Skeletal muscle satellite cell (primary cell): ENCODE results near the gene SLC39A13.

ENCODE experiments used
- H3K27me3 ChIP-seq: 2 replicates; pipeline ENCODE4 v1.7.0; 2013; ENCODE audit warnings: low read length; ENCODE audit not compliant: control insufficient read depth, insufficient read depth
- H3K36me3 ChIP-seq: 2 replicates; pipeline ENCODE4 v1.7.0; 2013; ENCODE audit warnings: mild to moderate bottlenecking, control low read depth, low read length; ENCODE audit not compliant: insufficient read depth
- H3K4me1 ChIP-seq: 2 replicates; pipeline ENCODE4 v1.7.0; 2013; ENCODE audit warnings: low read length; ENCODE audit not compliant: control insufficient read depth, insufficient read depth
- H3K4me2 ChIP-seq: 2 replicates; pipeline ENCODE4 v1.7.0; 2013; ENCODE audit warnings: mild to moderate bottlenecking, low read length
- H3K4me3 ChIP-seq: 2 replicates; pipeline ENCODE4 v1.7.0; 2013; ENCODE audit warnings: low read length
- H3K9ac ChIP-seq: 2 replicates; pipeline ENCODE4 v1.7.0; 2013; ENCODE audit warnings: mild to moderate bottlenecking, low read depth, low read length, moderate library complexity
- H3K9me3 ChIP-seq: replicated peaks from 2 replicates; pipeline ENCODE4 v1.7.0; 2013; ENCODE audit warnings: mild to moderate bottlenecking, control low read depth, low read length

Gene SLC39A13

GRCh38 chr11:47408598-47409439, 429 bp downstream of the SLC39A13 start:
- Histone ChIP-seq H3K4me3 (peak overlapping the region; percentile 89), H3K27me3 (no peaks in the 10 kb centered on the region), H3K9ac (peak overlapping the region; percentile 96), H3K36me3 (peaks cover 28% of the 10 kb centered on the region), H3K4me2 (peak overlapping the region; percentile 95), H3K4me1 (peaks cover 45% of the 10 kb centered on the region), H3K9me3 (no peaks in the 10 kb centered on the region)

GRCh38 chr11:47409440-47410369, 1.3 kb downstream of the SLC39A13 start:
- Histone ChIP-seq H3K9me3 (no peaks in the 10 kb centered on the region), H3K36me3 (peaks cover 37% of the 10 kb centered on the region), H3K4me3 (peak overlapping the region; percentile 89), H3K4me1 (peaks cover 54% of the 10 kb centered on the region), H3K9ac (peak overlapping the region; percentile 96), H3K27me3 (no peaks in the 10 kb centered on the region), H3K4me2 (peak overlapping the region; percentile 95)

GRCh38 chr11:47410370-47411264, 2.2 kb downstream of the SLC39A13 start:
- Histone ChIP-seq H3K4me2 (peak overlapping the region; percentile 95), H3K9ac (peak overlapping the region; percentile 96), H3K27me3 (no peaks in the 10 kb centered on the region), H3K9me3 (no peaks in the 10 kb centered on the region), H3K36me3 (peaks cover 46% of the 10 kb centered on the region), H3K4me1 (peaks cover 63% of the 10 kb centered on the region), H3K4me3 (peak overlapping the region; percentile 89)

GRCh38 chr11:47411884-47412746, 3.7 kb downstream of the SLC39A13 start:
- no peak overlapping the region for H3K9ac ChIP-seq
- no peaks in the 10 kb centered on the region for H3K27me3 ChIP-seq
- peaks cover 73% of the 10 kb centered on the region for H3K4me1 ChIP-seq
- H3K4me2 ChIP-seq = peak overlapping the region; percentile 38
- peaks cover 49% of the 10 kb centered on the region for H3K36me3 ChIP-seq
- no peaks in the 10 kb centered on the region for H3K9me3 ChIP-seq
- H3K4me3 ChIP-seq = no peak overlapping the region

GRCh38 chr11:47413351-47413750, 5.0 kb downstream of the SLC39A13 start:
- H3K27me3 ChIP-seq = no peaks in the 10 kb centered on the region
- H3K4me3 ChIP-seq = peak overlapping the region; percentile 34
- no peaks in the 10 kb centered on the region for H3K9me3 ChIP-seq
- H3K9ac ChIP-seq = peak overlapping the region; percentile 38
- peaks cover 60% of the 10 kb centered on the region for H3K36me3 ChIP-seq
- peak overlapping the region; percentile 35 for H3K4me2 ChIP-seq
- H3K4me1 ChIP-seq = peaks cover 77% of the 10 kb centered on the region

GRCh38 chr11:47413908-47414684, 5.7 kb downstream of the SLC39A13 start:
- peak overlapping the region; percentile 35 for H3K4me2 ChIP-seq
- peaks cover 68% of the 10 kb centered on the region for H3K36me3 ChIP-seq
- no peaks in the 10 kb centered on the region for H3K27me3 ChIP-seq
- H3K9me3 ChIP-seq = no peaks in the 10 kb centered on the region
- peak overlapping the region; percentile 8 for H3K4me3 ChIP-seq
- H3K4me1 ChIP-seq = peaks cover 78% of the 10 kb centered on the region
- peak overlapping the region; percentile 38 for H3K9ac ChIP-seq

DNA sequence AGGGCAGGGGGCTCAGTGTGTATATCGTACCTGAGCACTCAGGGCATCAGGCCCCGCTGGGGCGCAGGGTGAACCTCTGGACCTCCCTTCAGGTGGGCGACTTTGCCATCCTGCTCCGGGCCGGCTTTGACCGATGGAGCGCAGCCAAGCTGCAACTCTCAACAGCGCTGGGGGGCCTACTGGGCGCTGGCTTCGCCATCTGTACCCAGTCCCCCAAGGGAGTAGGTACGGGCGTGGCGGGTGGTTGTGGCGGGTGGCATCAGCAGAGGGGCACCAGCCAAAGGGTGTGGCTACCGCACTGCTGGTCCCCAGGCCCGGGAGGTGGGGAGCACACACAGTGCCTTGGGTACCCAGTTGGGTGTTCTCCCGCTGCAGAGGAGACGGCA, 6.3 kb downstream of the SLC39A13 start:
- H3K4me1 ChIP-seq = peaks cover 78% of the 10 kb centered on the region
- peak overlapping the region; percentile 38 for H3K9ac ChIP-seq
- H3K9me3 ChIP-seq = no peaks in the 10 kb centered on the region
- peak overlapping the region; percentile 35 for H3K4me2 ChIP-seq
- H3K27me3 ChIP-seq = no peaks in the 10 kb centered on the region
- H3K4me3 ChIP-seq = no peak overlapping the region
- peaks cover 71% of the 10 kb centered on the region for H3K36me3 ChIP-seq

DNA sequence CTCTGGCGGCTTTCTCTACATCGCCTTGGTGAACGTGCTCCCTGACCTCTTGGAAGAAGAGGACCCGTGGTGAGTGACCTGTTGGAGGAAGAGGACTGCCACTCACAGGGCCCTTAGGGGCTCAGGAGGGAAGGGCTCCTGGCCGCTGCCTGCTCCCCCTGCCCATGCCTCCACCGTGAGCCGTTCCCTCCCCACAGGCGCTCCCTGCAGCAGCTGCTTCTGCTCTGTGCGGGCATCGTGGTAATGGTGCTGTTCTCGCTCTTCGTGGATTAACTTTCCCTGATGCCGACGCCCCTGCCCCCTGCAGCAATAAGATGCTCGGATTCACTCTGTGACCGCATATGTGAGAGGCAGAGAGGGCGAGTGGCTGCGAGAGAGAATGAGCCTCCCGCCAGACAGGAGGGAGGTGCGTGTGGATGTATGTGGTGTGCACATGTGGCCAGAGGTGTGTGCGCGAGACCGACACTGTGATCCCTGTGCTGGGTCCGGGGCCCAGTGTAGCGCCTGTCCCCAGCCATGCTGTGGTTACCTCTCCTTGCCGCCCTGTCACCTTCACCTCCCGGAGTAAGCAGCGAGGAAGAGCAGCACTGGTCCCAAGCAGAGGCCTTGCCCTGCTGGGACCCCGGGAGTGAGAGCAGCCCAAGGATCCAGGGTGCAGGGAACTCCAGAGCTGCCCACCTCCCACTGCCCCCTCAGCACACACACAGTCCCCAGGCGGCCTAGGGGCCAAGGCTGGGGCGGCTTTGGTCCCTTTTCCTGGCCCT, 6.9 kb downstream of the SLC39A13 start:
- H3K9me3 ChIP-seq = no peaks in the 10 kb centered on the region
- peak overlapping the region; percentile 67 for H3K4me2 ChIP-seq
- H3K4me3 ChIP-seq = peak overlapping the region; percentile 40
- H3K4me1 ChIP-seq = peaks cover 72% of the 10 kb centered on the region
- peaks cover 72% of the 10 kb centered on the region for H3K36me3 ChIP-seq
- peak overlapping the region; percentile 72 for H3K9ac ChIP-seq
- no peaks in the 10 kb centered on the region for H3K27me3 ChIP-seq

- Histone ChIP-seq H3K9me3 (no peaks in the 10 kb centered on the region), H3K4me1 (peaks cover 64% of the 10 kb centered on the region), H3K4me2 (peak overlapping the region; percentile 67), H3K27me3 (no peaks in the 10 kb centered on the region), H3K9ac (peak overlapping the region; percentile 72), H3K4me3 (peak overlapping the region; percentile 40), H3K36me3 (peaks cover 71% of the 10 kb centered on the region)
These were observed 7.6 kb downstream of the SLC39A13 start for GRCh38 chr11:47415949-47416472.
